Prostate gland (tissue), 2 donors: ENCODE data around the gene PODXL2. TPM values are rescaled to one million over a fixed set of nuclear protein-coding genes. Genes with fewer than 3 reads are reported as not detected.

Experiments used
- DNase-seq: peaks from one replicate; pipeline ENCODE4 v3.0.0-alpha.2; 2019; ENCODE audit warnings: low spot score
- H3K27ac ChIP-seq, 2 donors: fragments of 200-600 bp; sonication (generic); 2 replicates each; pipeline ENCODE4 v1.5.1; 2017 to 2019
- H3K27me3 ChIP-seq: fragments of 200-600 bp; sonication (generic); replicated peaks from 2 replicates; pipeline ENCODE4 v1.5.1; 2019; ENCODE audit not compliant: insufficient read depth
- H3K36me3 ChIP-seq, 2 donors: fragments of 200-600 bp; sonication (generic); 1 replicate in 1 of 2; 2 replicates in 1 of 2; pipeline versions ENCODE4 v1.5.1 to v1.8.1; 2017 to 2019
- H3K4me1 ChIP-seq: fragments of 200-600 bp; sonication (generic); replicated peaks from 2 replicates; pipeline ENCODE4 v1.5.1; 2019
- H3K4me3 ChIP-seq, 2 donors: fragments of 200-600 bp; sonication (generic); 2 replicates each; pipeline ENCODE4 v1.5.1; 2017 to 2019
- H3K9me3 ChIP-seq: fragments of 200-600 bp; sonication (generic); 2 replicates; pipeline ENCODE4 v1.5.1; 2017
- CTCF ChIP-seq, 4 experiments: fragments of 200-600 bp in 2 of 4; fragments of 450-650 bp in 2 of 4; sonication (generic) in 2 of 4; IDR thresholded peaks; 1 replicate in 3 of 4; 2 replicates in 1 of 4; pipeline ENCODE4 v1.5.1; 2016 to 2019; ENCODE audit warnings: antibody characterized with exemption in 4 of 4, mild to moderate bottlenecking in 2 of 4, moderate library complexity in 2 of 4
- POLR2A ChIP-seq: fragments of 450-650 bp; IDR thresholded peaks from one replicate; pipeline ENCODE4 v1.6.1; 2016; ENCODE audit warnings: antibody characterized with exemption, mild to moderate bottlenecking
- POLR2AphosphoS5 ChIP-seq: sonication (generic); formaldehyde crosslinking; IDR thresholded peaks from one replicate; pipeline ENCODE4 v1.6.1; 2017; ENCODE audit warnings: antibody characterized with exemption
- WGBS: methylation state at CpG from one replicate; pipeline ENCODE4 v1.1.5; 2018; 5-methylcytosine and 5-hydroxymethylcytosine counted together
- intact Hi-C: fragments of 100-400 bp; cut with DNase I; formaldehyde crosslinking; loops from one replicate; pipeline ENCODE4 v1.14.2; 2022
- total RNA-seq, 2 donors: library from RNA; depleted of rRNA; stranded (reverse); fragments of >200 nt; gene quantifications; one replicate each; pipeline ENCODE4 v1.1.0, GENCODE V29; 2016

PODXL2 gene
- total RNA-seq, 2 donors from 2014 or later, result 63.9 to 73.7 TPM

GRCh38 chr3:127689266-127689860, 60.4 kb downstream of the PODXL2 start:
- WGBS, result 86% methylated on average over 19 of the region's 19 CpGs
- DNase-seq, result no peak

DNA sequence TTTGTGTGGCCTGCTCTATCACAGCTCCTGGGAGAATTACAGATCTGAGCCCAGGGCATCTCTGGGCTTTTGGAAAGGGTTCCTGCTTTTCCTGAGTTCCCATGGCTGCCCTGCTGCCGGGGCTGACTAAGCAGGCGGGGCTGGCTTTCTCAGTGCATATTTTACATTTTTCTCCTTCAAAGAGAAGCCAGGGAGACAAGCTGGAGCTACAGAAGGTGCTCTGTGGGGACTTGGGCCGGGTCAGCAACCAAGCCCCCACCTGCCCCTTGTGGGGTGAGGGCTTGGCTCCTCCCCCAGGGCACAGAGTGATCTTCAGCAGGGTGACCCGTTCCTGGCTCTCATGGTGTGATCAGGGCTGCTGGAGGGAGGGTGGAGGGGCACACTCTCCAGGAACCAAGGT, 61.1 kb downstream of the PODXL2 start:
- no peak for TF ChIP-seq CTCF (IDR thresholded peaks at IDR 0.05)
- TF ChIP-seq POLR2AphosphoS5, result no peak
- no peak for TF ChIP-seq POLR2A
- Histone ChIP-seq H3K9me3 (no peaks in the 10 kb centered on the region), H3K27ac (peak overlapping the region in 1 of 2 donors; percentile 50), H3K36me3 (no peaks in the 10 kb centered on the region), H3K27me3 (no peaks in the 10 kb centered on the region), H3K4me1 (peaks cover 5% of the 10 kb centered on the region), H3K4me3 (no peak overlapping the region)
- intact Hi-C loops, result loop anchor here (5.0 kb wide), 1 partner anchor 38 kb away; no protein-coding TSS in a partner anchor
- 27% methylated on average over 4 of the region's 4 CpGs for WGBS
- no peak for DNase-seq

More at GRCh38 chr3:127689266-127689860, 60.4 kb downstream of the PODXL2 start:
- Histone ChIP-seq H3K27me3 (no peaks in the 10 kb centered on the region), H3K27ac (no peak overlapping the region), H3K4me3 (no peak overlapping the region), H3K36me3 (no peaks in the 10 kb centered on the region), H3K4me1 (peaks cover 5% of the 10 kb centered on the region), H3K9me3 (no peaks in the 10 kb centered on the region)
- TF ChIP-seq POLR2A (no peak), CTCF (IDR thresholded peaks at IDR 0.05) (no peak)
- intact Hi-C loops, result no loop called here

- peaks cover 5% of the 10 kb centered on the region for H3K4me1 ChIP-seq
- H3K36me3 ChIP-seq, result no peaks in the 10 kb centered on the region
- WGBS, result 76% methylated on average over 4 of the region's 4 CpGs
- no peaks in the 10 kb centered on the region for H3K9me3 ChIP-seq
- peak overlapping the region in 1 of 2 donors; percentile 50 for H3K27ac ChIP-seq
- H3K27me3 ChIP-seq, result no peaks in the 10 kb centered on the region
- no peak overlapping the region for H3K4me3 ChIP-seq
- intact Hi-C loops, result loop anchor here (5.0 kb wide), 1 partner anchor 39 kb away; no protein-coding TSS in a partner anchor
- DNase-seq, result no peak
- TF ChIP-seq POLR2A, result no peak
- peak in 3 of 4 experiments; percentile 17 to 65 (median 57) for TF ChIP-seq CTCF (IDR thresholded peaks at IDR 0.05)
- no peak for TF ChIP-seq POLR2AphosphoS5
Measured at GRCh38 chr3:127690823-127691452, 62.0 kb downstream of the PODXL2 start.

GRCh38 chr3:127691489-127691888, 62.5 kb downstream of the PODXL2 start:
- no peak overlapping the region for H3K27ac ChIP-seq
- no peak overlapping the region for H3K4me3 ChIP-seq
- no peaks in the 10 kb centered on the region for H3K36me3 ChIP-seq
- 88% methylated on average over 8 of the region's 8 CpGs for WGBS
- no peak for DNase-seq
- no peaks in the 10 kb centered on the region for H3K9me3 ChIP-seq
- H3K4me1 ChIP-seq, result peaks cover 5% of the 10 kb centered on the region
- intact Hi-C loops, result loop anchor here (5.0 kb wide), 1 partner anchor 39 kb away; no protein-coding TSS in a partner anchor
- H3K27me3 ChIP-seq, result no peaks in the 10 kb centered on the region
- TF ChIP-seq POLR2A (no peak), POLR2AphosphoS5 (no peak), CTCF (IDR thresholded peaks at IDR 0.05) (no peak)
